HPDE6-E6E7 (cell line): Measurements from ENCODE around the gene MYLIP.

ENCODE experiments used
- DNase-seq: peaks from one replicate; pipeline ENCODE4 v3.0.0; 2011; ENCODE audit warnings: missing footprints; ENCODE audit errors: extremely low spot score

Gene MYLIP

GRCh38 chr6:16106991-16107787, 21.7 kb upstream of the MYLIP start:
- no peak for DNase-seq

- no peak for DNase-seq
Observed at GRCh38 chr6:16108419-16108818, 20.5 kb upstream of the MYLIP start.

GRCh38 chr6:16108921-16109658, 19.8 kb upstream of the MYLIP start:
- no peak for DNase-seq

- no peak for DNase-seq
Observed at GRCh38 chr6:16109659-16110305, 19.1 kb upstream of the MYLIP start.

- no peak for DNase-seq
Observed at GRCh38 chr6:16118825-16119224, 10.1 kb upstream of the MYLIP start.

GRCh38 chr6:16121339-16121738, 7.5 kb upstream of the MYLIP start:
- DNase-seq = no peak

- no peak for DNase-seq
Observed at GRCh38 chr6:16122197-16122596, 6.7 kb upstream of the MYLIP start.

- no peak for DNase-seq
Observed at GRCh38 chr6:16124198-16125180, 4.4 kb upstream of the MYLIP start.

GRCh38 chr6:16126056-16126455, 2.8 kb upstream of the MYLIP start:
- DNase-seq = no peak

GRCh38 chr6:16126861-16127260, 2.0 kb upstream of the MYLIP start:
- DNase-seq = no peak

- no peak for DNase-seq
Observed at GRCh38 chr6:16127471-16127870, 1.4 kb upstream of the MYLIP start.

GRCh38 chr6:16129623-16130401, 926 bp downstream of the MYLIP start:
- DNase-seq = no peak

- DNase-seq = no peak
Observed at GRCh38 chr6:16130437-16130891, 1.6 kb downstream of the MYLIP start.

GRCh38 chr6:16130932-16131387, 2.1 kb downstream of the MYLIP start:
- DNase-seq = peak; percentile 35

GRCh38 chr6:16132909-16133308, 4.0 kb downstream of the MYLIP start:
- no peak for DNase-seq

GRCh38 chr6:16134430-16134829, 5.5 kb downstream of the MYLIP start:
- DNase-seq = no peak

- no peak for DNase-seq
Observed at GRCh38 chr6:16135066-16135465, 6.2 kb downstream of the MYLIP start.

- DNase-seq = no peak
Observed at GRCh38 chr6:16136091-16136490, 7.2 kb downstream of the MYLIP start.

- peak; percentile 83 for DNase-seq
Observed at GRCh38 chr6:16136621-16137450, 8.0 kb downstream of the MYLIP start.

GRCh38 chr6:16137451-16137801, 8.5 kb downstream of the MYLIP start:
- DNase-seq = no peak
